Forelimb muscle (tissue), 1 donor: Measurements from ENCODE around the gene MCTP1. TPM values are rescaled to one million over a fixed set of nuclear protein-coding genes. Genes with fewer than 3 reads are reported as not detected.

Experiments used
- DNase-seq: peaks from one replicate; pipeline ENCODE4 v3.0.0-alpha.2; 2013; ENCODE audit warnings: low read depth
- polyA plus RNA-seq: library from polyadenylated mRNA; unstranded; fragments of 120-200 nt; gene quantifications from one replicate; pipeline ENCODE4 v1.2.1, GENCODE V29; 2013; ENCODE audit not compliant: insufficient read length

The MCTP1 gene
- polyA plus RNA-seq, 1 donor, result 7.2 TPM

DNA sequence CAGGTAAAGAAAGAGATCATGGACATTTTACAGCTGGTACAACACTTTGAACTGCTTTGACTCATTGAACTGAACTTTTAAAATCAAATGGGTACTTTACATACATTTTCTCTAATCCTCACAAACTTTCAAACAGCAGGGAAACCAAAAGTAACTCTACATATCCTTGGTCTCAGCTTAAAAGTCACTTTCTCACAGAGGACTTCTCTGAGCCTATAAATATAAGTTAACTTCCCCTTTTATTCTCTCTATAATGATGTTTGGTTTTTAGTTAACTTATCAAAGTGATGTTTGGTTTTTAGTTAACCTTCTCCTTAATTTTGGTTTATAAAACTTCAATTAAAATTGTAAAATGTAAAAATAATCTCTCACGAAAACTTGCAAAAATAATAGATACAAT is 209.8 kb downstream of the MCTP1 start:
- no peak for DNase-seq

DNA sequence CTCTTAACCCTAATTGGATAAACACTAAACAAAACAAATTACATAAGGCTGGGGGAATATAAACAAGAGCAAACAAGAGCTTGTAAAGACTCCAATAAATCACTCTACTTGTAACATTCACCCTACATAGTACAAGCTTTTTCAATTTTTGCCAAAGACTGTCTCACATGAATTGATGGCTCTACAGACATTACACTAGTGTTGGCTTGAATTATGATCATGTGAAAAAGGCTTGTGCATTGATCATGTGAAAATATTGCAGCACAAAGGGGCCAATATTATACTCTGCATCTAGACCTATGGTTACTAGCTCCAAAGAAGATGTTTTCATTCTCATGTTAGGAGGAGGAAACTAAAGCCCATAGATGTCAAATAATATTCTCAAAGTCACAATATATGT is 212.6 kb downstream of the MCTP1 start:
- DNase-seq, result no peak

GRCh38 chr5:95070866-95071265 is 214.0 kb downstream of the MCTP1 start:
- DNase-seq, result no peak

- DNase-seq, result no peak
These were observed 214.4 kb downstream of the MCTP1 start for GRCh38 chr5:95070453-95070852.

DNA sequence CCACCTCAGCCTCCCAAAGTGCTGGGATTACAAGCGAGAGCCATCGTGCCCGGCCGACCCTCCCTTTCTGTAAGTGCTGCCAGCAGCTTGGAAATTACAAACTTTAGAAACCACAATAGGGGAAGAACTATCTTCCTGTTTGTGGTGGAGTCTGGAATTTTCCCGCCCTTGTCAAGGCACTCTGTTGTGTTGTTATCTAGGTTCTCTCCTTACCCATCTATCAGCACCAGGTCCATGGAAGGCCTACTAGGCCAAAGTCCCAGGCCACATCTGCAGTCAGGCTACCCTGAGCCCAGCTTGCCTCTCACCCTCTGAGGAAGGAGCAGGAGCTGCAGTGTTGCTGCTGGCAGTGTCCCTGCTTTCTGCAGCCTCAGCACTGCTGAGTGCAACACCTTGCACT is 214.9 kb downstream of the MCTP1 start:
- DNase-seq, result no peak

GRCh38 chr5:95069021-95069420 is 215.9 kb downstream of the MCTP1 start:
- no peak for DNase-seq

GRCh38 chr5:95068289-95068910 is 216.5 kb downstream of the MCTP1 start:
- DNase-seq, result no peak

GRCh38 chr5:95066048-95066447 is 218.8 kb downstream of the MCTP1 start:
- DNase-seq, result no peak

- DNase-seq, result no peak
These were observed 221.4 kb downstream of the MCTP1 start for GRCh38 chr5:95063492-95063891.

- no peak for DNase-seq
These were observed 224.8 kb downstream of the MCTP1 start for GRCh38 chr5:95060098-95060497.

DNA sequence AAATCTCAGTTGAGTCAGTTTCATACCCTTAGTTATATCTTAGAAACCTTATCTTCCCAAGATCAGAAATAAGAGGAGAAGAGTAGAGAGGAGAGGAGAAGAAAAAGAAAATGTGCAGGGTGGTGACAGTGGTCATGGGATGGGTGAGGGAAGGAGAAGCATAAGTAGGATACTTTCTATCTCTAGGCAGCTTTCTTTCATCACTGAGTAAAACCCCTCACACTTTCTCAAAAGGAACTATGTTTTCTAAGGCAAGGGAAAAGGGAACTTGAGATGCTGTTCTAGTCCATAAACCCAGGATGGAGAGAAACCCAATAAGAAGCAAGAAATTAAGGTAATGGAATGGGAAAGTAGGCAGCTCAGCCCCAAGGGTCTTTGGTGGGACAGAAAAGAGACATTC is 225.3 kb downstream of the MCTP1 start:
- DNase-seq, result no peak

DNA sequence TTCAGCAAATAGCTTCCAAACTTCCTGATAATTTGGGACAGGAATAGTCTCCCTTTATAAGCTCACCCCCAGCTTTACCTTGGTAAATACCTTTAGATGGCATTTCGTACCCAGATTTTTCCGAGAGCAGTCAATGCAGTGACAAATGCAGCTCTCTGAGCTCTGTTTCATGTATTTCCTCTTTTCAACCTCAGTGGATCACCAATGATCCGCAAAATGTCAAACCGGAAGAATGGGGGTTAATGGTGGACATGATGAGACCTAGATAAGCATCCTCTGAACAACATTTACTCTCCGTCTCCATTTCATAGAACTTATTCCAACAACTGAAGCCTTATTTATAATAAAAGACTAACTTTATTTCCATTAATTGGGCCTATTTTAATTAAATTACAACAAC is 227.3 kb downstream of the MCTP1 start:
- no peak for DNase-seq

GRCh38 chr5:95053253-95053652 is 231.6 kb downstream of the MCTP1 start:
- DNase-seq, result no peak

- no peak for DNase-seq
These were observed 234.2 kb downstream of the MCTP1 start for GRCh38 chr5:95050708-95051107.

DNA sequence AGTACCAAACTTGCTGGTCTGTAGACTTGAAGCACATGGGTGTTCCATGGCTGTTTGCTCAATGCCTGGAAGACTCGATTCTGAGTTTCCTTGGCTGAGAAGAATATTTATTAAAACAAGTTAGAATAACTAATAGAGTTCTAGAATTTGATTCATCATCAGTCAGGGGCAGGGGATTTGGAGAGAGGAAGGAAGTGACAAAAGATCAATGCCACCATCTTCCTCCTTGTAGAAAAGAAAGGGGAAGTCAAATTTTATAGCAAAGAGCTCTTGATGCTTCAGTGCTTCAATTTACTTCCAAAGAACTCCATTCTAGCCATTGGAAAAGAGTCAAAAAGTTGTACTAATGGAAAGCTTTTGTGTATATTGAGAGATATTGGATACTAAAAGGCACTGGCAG is 236.3 kb downstream of the MCTP1 start:
- no peak for DNase-seq

GRCh38 chr5:95045181-95045965 is 239.5 kb downstream of the MCTP1 start:
- no peak for DNase-seq

DNA sequence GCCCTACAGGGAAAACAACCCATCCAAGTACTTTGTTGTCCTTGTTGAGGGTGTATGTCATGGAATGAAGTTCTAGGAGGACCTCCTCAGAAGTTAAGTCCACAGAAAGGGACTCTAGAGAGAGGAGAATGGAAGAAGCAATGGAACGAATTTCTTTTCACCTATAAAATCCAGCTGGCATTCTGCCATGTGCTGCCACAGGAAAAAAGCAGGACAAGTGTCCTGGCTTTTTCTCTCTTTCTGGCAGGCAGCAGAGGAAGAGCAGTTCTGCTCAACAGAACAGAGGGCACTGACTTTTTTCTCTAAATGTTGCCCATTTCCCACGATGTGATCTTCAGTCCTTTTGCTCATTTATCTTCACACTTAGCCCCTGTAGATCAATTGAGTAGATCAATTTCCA is 240.8 kb downstream of the MCTP1 start:
- no peak for DNase-seq

GRCh38 chr5:95043648-95044047 is 241.2 kb downstream of the MCTP1 start:
- DNase-seq, result no peak

GRCh38 chr5:95043234-95043633 is 241.7 kb downstream of the MCTP1 start:
- no peak for DNase-seq

- DNase-seq, result no peak
These were observed 242.9 kb downstream of the MCTP1 start for GRCh38 chr5:95042037-95042436.

- DNase-seq, result no peak
These were observed 248.8 kb downstream of the MCTP1 start for GRCh38 chr5:95035891-95036685.

DNA sequence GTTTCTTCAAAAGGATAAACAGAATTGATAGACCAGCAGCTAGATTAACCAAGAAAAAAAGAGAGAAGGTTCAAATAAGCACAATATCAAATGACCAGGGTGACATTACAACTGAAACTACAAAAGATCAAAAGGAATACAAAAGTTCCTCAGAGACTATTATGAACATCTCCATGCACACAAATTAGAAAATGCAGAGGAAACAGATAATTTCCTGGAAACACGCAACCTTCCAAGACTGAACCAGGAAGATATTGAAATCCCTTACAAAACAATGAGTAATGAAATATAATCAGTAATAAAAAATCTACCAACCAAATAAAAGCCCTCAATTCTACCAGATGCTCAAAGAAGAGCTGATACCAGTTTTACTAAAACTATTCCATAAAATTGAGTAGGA is 252.1 kb downstream of the MCTP1 start:
- DNase-seq, result no peak
